GM19455 (cell line): ENCODE results near the gene TMEM178B.

Experiments used
- ATAC-seq: cut with Tn5 transposase; IDR thresholded peaks from one replicate; pipeline ENCODE4 v1.9.1; 2021; ENCODE audit not compliant: unreplicated experiment

The TMEM178B gene

DNA sequence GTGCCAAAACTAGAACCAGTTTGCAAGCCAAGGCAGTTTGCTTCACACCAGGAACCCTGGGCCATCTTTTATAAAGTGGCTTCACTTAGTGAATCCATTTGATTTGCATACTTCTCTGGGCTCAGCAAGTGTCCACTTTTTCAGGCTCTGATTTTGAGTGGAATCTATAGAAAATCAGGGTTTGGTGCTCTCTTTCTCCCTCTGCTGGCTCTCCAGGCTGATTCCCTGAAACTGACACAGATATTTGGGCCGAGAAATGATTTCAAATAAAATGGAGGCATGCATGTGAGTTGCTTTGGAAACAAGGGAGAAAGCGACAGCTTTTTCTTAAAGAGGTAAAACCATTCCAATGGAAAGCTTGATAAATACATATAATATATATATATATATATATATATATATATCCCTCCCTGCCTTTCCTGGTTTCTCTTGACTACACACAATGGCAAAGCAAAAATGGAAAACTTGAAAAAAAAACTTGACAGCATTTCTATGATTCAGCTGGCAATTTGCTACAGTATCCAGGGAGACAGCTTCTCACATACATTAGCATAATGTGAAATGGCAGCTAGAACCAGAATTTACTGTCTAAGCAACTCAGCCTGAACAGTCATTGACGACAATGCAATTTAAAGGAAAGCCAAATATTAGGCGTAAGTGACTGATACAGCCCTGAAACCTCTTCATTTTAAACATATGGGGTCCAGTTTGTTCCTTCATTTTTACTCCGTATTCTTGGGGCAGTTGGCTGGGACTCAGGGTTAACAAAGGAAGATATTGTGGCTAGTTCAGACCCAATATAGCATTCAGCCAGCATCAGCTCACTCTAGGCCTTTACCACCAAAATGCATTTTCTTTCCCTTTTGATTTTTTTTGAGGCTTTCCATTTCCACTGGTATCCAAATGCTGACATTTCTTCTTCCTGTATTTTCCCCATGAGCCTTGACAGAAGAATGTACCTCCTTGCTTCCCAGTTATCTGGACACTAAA lies 188.5 kb downstream of the TMEM178B start:
- no peak for ATAC-seq

DNA sequence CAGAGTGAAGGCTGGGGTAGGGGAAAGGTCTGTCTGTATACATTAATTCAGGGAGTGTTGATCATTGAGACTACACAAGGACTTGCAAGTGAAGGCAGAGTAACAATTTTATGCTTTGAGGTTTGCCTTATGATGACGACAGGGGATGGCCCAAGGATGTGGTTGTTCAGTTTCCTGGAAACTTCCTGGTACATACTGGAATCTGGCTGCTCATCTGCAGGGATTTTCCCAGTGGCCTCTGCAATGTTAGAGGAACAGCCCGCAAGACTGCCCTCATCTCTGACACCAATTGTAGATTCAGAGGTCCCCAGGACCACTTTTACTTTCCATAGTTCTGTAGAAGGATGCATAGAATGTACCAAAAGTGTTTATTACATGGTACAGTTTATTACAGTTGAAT lies 189.6 kb downstream of the TMEM178B start:
- ATAC-seq, result no peak

DNA sequence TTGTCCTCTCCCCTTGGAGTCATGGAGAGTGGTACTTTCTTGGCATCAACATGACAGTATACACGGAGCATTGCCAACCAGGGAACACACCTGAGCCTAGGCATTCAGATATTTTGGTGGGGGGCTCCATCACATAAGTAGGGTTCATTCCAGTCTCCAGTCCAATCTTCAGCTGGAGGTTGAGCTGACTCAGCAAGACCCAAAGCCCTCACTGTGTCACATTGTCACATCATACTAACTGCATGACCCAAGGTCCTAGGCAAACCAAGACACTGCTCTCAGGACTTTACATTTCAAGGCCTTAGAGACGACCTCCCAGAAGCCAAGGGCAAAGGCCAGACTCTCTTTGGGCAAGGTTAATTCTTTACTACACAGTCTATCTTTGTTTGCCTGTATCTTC lies 190.1 kb downstream of the TMEM178B start:
- ATAC-seq, result no peak

DNA sequence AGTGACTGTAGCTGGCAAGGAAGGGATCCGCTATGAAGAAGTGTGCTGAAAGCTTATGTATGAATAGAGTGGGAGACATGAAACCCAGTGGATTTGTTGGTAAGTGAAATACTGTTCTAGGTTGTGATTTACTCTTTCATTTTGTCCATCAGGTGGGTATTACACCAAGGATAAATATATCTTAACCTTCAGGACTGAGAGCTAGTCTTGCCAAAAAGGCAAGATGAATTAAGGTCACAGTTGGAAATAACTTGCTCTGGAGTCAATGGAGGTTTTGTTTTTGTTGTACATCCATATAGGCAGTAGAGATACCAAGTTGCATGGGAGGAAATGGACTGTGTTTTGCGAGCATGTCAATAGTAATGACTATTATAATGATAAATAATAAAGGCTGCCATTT lies 190.6 kb downstream of the TMEM178B start:
- ATAC-seq, result no peak

DNA sequence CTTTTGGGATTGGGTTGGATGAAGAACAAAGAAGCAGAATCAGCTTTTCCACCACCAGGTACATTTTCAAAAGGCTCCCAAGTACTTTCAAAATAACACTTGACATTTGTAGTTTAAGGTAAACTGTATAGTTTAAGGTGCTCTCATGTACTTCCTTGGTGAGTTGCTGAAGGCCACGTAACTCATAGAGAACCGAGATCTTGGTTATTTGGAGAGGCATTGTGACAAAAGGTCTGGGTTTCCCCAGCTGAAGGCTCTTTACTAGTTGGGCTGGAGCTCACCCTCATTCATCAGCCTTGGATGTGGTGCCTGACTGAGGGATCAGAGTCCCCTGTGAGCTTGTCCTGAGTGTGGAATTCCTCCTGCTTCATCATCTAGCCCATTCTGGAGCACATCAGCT lies 191.8 kb downstream of the TMEM178B start:
- ATAC-seq, result no peak

DNA sequence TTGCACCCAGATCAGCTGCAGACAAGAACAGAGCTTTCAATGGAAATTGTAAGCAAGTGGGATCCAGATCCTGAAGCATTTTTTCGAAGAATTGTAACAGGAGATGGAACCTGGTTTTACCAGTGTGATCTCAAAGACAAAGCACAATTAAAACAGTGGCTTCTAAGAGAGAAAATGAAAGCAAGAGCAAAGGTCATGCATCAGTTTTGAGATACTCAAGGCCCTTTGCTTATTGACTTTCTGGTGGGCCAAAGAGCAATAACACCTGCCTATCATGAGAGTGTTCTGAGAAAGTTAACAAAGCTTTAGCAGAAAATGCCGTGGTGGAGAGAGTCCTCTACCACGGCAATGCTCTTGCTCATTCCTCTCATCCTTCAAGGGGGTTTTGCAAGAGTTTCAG lies 194.8 kb downstream of the TMEM178B start:
- no peak for ATAC-seq

DNA sequence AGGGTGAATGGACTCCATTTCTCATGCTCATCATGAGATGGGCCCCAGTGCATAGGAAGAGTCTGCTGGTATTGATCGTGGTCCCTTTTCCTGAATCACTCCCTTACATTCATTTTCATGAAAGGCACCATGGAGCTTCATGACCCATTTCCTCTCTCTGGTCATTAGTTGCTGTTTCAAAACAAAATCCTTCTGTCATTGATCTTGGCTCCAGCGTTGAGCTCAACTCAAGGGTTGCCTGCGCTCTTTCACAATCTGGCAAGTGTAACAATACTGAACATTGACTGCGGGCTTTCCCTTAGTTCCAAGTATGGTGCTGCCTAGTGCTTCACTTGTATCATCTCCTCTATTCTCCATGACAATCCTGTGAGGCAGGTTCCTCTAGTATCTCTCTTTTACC lies 197.6 kb downstream of the TMEM178B start:
- no peak for ATAC-seq

DNA sequence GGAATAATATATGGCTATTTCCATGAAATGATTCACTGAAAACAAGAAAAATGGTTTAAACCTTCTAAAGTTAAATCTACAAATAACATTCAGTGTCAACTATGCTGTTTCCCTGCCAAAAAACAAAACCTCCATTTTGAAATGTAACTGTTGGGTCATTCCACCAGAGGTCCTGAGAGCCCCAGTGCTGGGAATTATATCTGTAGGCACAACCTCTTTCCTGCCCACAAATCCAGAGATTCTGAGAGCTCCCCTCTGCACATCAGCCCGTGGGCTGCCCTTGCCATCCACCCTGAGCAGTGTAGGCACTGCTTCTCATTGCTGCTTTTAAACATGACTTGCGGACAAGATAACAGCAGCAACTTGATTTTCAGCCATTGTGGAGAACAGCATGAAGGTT lies 198.6 kb downstream of the TMEM178B start:
- ATAC-seq, result no peak

DNA sequence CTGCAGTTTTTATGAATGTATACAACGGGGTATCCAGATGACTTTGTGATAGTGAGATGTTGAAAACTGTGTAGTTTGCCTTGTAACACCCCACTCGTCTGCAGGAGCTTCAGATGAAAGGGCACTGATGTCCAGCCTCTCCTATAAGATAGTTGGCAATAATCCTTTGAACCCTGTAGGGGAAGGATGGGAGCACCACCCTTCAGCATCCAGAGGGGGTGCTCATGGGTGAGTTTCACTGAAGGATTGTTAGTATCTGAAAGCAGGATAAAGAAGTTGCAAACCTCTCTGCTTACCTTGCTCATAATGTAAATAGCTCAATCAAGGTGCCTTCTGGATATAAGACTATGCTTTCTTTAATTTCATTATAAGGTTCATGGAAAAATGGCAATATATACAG lies 201.5 kb downstream of the TMEM178B start:
- ATAC-seq, result no peak

DNA sequence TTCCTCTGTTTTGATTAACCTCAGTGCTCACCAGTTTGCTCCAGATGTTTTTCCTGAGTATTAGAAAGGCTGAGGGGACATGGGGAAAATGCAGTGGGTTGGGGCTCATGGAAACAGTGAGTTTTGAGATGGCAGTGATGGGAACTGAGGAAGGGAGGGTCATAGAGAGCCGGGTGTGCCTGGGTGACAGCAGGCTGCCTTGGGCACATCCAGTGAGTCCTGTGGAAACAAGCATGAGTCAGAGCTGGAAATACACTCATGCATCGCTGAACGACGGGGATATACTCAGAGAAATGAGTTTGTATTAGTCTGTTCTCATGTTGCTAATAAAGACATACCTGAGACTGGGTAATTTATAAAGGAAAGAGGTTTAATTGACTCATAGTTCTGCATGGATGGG lies 202.2 kb downstream of the TMEM178B start:
- no peak for ATAC-seq

DNA sequence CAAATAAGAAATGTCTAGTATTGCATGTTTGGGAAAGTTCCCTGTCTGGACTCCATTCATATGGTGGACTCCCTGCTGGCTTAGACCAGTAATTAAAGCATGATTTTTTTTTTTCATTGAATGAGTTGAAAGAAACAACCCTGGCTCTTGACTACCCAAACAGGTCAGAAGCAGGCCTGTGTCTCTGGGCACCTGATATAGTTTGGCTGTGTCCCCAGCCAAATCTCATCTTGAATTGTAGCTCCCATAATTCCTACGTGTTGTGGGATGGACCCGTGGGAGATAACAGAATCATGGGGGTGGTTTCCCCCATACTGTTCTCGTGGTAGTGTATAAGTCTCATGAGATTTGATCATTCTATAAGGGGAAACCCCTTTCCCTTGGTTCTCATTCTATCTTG lies 206.2 kb downstream of the TMEM178B start:
- no peak for ATAC-seq

DNA sequence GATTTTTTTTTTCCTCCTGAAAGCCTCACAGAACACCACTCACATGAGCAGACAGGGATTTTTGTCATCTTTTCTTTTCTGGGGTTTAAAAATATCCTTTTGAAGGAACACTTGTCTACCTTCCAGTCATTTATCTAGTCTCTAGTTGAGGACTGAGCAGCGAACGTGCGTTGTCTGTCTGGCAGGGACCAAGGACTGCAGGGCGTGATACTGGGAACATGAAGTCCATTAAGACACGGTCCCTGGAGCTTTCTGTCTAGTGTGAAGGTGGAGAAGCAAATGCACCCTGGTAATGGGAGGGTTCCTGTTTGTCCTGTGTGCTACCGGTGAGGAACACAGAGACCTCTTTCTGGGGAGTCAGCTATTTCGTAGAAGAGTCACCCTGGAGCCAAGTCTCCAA lies 207.4 kb downstream of the TMEM178B start:
- no peak for ATAC-seq

DNA sequence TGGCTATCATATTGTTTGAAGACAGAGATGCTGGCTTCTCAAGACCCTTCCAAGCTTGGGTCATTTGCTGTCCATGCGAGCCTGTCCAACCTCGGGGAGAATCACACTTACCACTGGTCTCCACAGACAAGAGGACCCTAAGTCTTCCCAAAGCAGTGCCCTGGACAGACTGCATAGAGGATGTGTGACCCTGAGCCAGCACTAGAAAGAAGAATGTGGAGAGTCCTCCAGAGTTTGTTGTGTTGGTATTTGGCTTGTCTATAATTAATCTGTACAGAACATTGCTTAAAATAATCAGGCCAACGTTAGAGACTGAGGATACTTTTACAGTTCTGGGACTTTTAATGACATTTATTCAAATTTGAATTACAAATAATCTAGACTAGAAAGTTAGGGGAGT lies 212.7 kb downstream of the TMEM178B start:
- no peak for ATAC-seq

DNA sequence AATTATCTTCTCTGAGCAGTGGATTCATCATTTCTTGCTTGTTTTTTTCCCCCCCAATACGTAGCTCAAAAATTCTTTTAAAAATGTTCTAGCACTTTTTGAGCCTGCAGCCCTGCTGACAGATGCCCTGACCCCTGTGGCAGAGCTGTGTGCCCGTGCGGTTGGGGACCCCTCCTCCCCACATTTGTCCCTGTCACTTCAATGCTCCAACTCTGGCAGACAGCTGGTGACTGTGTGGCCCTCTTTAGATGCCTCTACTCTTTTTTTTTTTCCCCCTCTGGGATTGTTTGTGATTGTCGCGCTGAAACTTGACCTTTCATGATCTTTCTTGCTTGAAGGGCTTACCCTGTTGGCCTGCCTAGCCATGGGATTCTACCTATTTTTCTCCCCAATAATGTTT lies 214.1 kb downstream of the TMEM178B start:
- ATAC-seq, result no peak

DNA sequence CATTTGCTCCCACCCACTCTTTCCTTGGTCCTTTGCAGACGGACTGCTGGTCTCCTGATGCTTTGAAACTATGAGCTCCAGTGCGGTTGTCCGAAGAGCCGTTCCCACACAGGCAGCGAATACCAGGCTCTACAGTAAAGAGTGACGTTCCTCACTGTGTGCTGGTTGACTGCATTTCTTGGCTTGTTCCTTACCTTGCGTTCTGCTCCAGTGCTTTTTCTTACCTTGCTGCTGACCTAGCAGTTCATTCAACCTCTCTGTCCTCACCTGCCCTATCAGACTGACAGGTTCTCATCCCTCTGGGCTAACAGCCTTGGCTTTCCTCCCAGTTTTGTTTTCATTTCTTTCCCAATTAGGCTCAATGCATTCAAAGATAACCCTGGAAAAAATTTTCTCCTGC lies 214.8 kb downstream of the TMEM178B start:
- ATAC-seq, result no peak

DNA sequence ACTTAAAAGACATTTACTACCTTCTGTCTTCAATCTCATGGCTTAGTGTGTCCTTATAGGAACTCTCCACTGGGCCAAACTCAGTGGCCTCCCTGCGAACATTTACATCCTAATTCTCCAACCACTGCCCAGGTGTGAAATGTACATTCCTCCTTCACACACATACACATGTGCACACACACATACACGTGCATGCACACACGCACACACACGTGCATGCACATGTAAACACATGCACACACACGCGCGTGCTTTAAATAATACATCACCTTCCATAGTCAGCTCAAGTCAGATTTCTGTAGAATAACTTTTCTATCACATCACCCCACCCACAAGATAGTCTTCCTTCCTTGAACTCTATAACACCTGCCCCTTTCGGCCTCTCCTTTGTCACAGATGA lies 216.5 kb downstream of the TMEM178B start:
- ATAC-seq, result no peak

DNA sequence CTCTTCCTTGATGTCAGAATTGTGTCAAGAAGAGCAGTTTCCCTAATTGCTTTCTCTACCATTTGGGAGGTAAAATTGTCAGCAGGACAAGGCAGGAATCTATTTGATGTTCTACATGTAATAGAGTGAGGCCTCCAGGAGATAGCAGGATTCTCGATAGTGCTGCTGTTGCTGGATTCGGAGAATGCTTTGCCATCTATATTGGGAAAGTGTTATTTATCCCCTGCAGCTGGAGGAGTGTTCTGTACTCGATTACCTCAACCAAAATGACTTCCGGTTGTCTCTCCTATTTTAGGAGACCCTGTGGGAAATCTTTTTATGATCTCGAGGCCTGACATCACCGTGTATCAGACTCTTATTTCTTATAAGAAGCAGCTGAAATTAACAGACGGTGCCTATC lies 217.1 kb downstream of the TMEM178B start:
- ATAC-seq, result no peak

DNA sequence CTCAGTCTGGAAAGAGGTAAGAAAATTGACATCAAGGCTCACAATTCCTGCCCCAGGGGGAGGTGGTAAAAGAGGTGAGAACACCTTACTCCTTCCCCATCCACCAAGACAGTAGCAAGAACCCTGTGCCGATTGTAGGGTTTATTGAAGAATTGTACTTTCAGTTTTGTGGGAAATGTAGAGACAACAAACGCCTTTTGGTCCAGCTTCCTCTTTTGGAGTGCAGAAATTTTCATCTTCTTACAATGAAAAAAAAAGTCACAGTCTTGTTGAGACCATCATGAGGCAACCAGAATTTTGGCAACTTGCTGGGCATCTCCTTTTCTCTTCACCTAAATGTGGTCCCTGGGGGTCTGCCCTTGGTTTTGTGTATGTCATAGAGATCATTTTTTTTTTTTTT lies 217.7 kb downstream of the TMEM178B start:
- no peak for ATAC-seq

DNA sequence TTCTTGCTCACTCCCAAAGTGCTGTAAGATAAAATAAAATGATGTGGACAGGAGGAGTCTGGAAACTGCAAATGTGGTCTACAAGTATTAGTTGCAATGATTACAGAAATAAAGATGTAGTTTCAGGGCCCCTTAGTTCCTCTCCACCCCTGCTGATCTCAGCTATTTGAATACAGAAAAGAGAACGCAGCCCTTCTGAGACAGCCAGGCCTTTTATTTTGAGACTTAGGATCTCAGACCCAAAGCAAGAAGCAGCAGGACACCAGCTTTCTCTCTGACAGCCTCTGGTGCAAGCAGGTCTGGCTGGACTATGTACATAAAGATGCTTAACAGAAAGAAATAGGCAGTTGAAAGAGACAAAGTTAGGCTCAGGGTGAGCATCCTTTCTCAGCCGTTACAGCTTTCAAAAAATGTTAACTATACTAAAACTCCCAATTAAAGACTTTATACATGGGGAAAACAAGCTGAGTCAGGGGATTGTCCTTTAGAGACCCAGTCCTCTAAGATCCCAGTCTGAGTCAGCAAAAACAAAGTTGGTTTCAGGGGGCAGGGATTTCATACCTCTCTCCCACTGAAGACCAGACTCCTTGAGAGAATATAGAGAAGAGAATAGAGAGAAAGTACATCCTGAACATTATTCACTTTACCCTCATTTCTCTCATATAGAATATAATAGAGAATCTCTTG lies 220.4 kb downstream of the TMEM178B start:
- no peak for ATAC-seq

DNA sequence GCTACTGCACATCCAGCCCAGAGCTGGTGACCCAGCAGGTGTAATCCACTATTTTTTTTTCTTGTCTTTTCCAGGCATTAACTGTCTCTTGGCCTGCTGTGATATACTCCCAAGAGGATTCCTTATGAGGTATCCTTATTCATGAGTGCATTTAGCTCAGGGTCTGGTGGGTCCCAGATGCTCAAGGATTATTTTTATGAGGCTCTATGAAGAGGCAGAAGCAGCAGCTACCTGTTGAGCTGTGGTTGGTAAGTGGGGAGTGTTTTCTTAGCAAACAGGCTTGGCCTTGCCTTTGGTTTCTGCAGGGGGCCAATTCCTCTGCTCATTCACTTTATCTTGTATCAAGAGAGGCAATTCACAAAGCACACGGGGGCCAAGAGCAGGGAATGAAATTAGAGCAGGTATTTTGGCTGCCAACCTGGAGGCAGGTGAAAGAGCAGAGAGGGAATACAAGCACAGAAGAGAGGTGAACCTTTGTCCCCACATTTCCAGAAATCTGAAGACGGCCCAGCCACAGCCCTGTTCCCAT lies 221.6 kb downstream of the TMEM178B start:
- no peak for ATAC-seq

DNA sequence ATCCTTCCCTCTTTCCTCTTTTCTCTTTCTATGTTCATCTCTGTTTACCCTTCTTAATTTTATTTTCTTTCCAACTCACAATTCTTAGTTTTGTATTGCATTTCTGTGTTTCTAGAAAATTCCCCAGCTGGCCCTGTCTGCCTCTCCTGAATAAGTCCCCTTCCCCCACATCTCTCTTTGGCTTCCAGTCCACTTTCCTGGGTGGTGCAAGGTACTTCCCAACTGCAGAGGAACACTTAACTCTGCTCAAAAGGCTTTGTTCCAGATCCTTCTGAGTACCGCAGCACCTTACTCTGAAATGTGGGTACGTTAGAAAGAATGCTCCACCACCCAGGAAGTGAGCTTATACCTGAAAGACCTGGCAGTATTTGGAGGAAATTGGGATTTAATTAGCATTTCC lies 227.0 kb downstream of the TMEM178B start:
- ATAC-seq, result no peak

DNA sequence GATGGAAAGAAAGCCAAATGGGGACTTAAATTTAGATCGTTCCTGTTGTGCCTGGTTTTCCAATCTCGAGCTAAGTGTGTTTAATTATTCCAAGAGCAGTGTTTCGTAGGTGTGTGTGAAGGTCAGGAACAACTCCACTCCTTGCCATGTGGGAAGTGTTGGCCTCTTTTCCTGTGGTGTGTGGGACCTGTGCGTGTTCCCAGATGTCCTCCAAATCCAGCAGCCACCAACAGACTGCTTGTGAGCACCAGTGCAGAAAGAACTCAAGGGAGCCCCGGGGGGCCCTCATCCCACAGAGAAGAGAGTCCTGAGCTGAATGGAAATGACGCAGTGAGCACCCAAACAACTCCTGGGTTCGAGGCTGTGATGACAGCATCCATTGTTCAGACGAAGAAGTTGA lies 227.7 kb downstream of the TMEM178B start:
- no peak for ATAC-seq
